Muscle of back (tissue), 11 donors: ENCODE data around the gene CREB3L4. TPM values are rescaled to one million over a fixed set of nuclear protein-coding genes. Genes with fewer than 3 reads are reported as not detected.
"Not testable (repeated sequence)": the region's sequence is repeated elsewhere in the genome, so short reads cannot be mapped to it uniquely, and the experiment has no call there.

Experiments used
- DNase-seq, 3 donors: peaks; one replicate each; pipeline versions ENCODE4 v3.0.0 to v3.0.0-alpha.2; 2013
- polyA plus RNA-seq, 10 donors: library from polyadenylated mRNA; unstranded; fragments of 120-200 nt; gene quantifications; one replicate each; pipeline ENCODE4 v1.2.1, GENCODE V29; 2013; ENCODE audit not compliant: insufficient read length in 10 of 10

The CREB3L4 gene
- polyA plus RNA-seq, 10 donors, result 9.0 to 16.3 (median 12.4) TPM

- peak; percentile 98 to 99 (median 98) for DNase-seq
These were observed 9.4 kb upstream of the CREB3L4 start, which contains the start of gene CRTC2 for GRCh38 chr1:153958111-153958960. CRTC2 (minus strand) TSS chr1:153958612; CDS start chr1:153958497, 115 bp downstream.

- no peak for DNase-seq
These were observed 8.8 kb upstream of the CREB3L4 start for GRCh38 chr1:153958961-153959260.

GRCh38 chr1:153959454-153959853 lies 8.2 kb upstream of the CREB3L4 start:
- DNase-seq, result no peak

- DNase-seq, result no peak
These were observed 7.5 kb upstream of the CREB3L4 start for GRCh38 chr1:153960206-153960605.

- no peak for DNase-seq
These were observed 6.3 kb upstream of the CREB3L4 start for GRCh38 chr1:153961421-153961820.

GRCh38 chr1:153962088-153963029 lies 5.3 kb upstream of the CREB3L4 start:
- peak in 1 of 3 donors; percentile 46 for DNase-seq

- DNase-seq, result peak; percentile 98 to 99 (median 98)
These were observed 4.5 kb upstream of the CREB3L4 start, which contains the start of gene SLC39A1 for GRCh38 chr1:153963030-153963849. SLC39A1 (minus strand) TSS chr1:153963537; CDS start chr1:153962715, 822 bp downstream.

- no peak for DNase-seq
These were observed 3.8 kb upstream of the CREB3L4 start for GRCh38 chr1:153963850-153964331.

GRCh38 chr1:153968000-153968363 lies 280 bp downstream of the CREB3L4 start:
- no peak for DNase-seq

- DNase-seq, result no peak
These were observed 706 bp downstream of the CREB3L4 start for GRCh38 chr1:153968408-153968807.

GRCh38 chr1:153968972-153969371 lies 1.3 kb downstream of the CREB3L4 start:
- DNase-seq, result no peak

GRCh38 chr1:153970346-153970745 lies 2.6 kb downstream of the CREB3L4 start:
- DNase-seq, result no peak

GRCh38 chr1:153973071-153973470 lies 5.4 kb downstream of the CREB3L4 start:
- no peak for DNase-seq

- DNase-seq, result no peak
These were observed 5.8 kb downstream of the CREB3L4 start for GRCh38 chr1:153973525-153973924.

GRCh38 chr1:153976819-153977249 lies 9.1 kb downstream of the CREB3L4 start:
- peak in 1 of 3 donors; percentile 21 for DNase-seq

- peak; percentile 84 to 96 (median 85) for DNase-seq
These were observed 9.8 kb downstream of the CREB3L4 start, which contains the start of gene JTB for GRCh38 chr1:153977250-153978240. JTB (minus strand) TSS chr1:153977674; CDS start chr1:153977252, 422 bp downstream.

- DNase-seq, result no peak
These were observed 10.7 kb downstream of the CREB3L4 start for GRCh38 chr1:153978274-153978909.

- not testable (repeated sequence) for DNase-seq
These were observed 11.4 kb downstream of the CREB3L4 start for GRCh38 chr1:153979091-153979490.

- DNase-seq, result not testable (repeated sequence)
These were observed 14.0 kb downstream of the CREB3L4 start for GRCh38 chr1:153981735-153982134.
